GM12875 (cell line): ENCODE measurements around the gene MAP3K19.
"Not testable (repeated sequence)": the region's sequence is repeated elsewhere in the genome, so short reads cannot be mapped to it uniquely, and the experiment has no call there.

Experiments
- H3K4me3 ChIP-seq: one replicate; pipeline ENCODE4 v1.5.1; 2011; ENCODE audit warnings: low read depth, low read length, control low read depth
- TF ChIP-seq, protein P1 (sequence below): IDR thresholded peaks from 2 replicates; pipeline ENCODE4 v1.5.1; 2011; ENCODE audit warnings: low read depth, mild to moderate bottlenecking, control low read depth, inconsistent platforms, low read length, moderate library complexity, borderline replicate concordance; ENCODE audit not compliant: insufficient read depth

MAP3K19 gene

GRCh38 chr2:134988994-134989605 is 58.1 kb downstream of the MAP3K19 start:
- no peak overlapping the region for H3K4me3 ChIP-seq
- TF ChIP-seq, protein P1, sequence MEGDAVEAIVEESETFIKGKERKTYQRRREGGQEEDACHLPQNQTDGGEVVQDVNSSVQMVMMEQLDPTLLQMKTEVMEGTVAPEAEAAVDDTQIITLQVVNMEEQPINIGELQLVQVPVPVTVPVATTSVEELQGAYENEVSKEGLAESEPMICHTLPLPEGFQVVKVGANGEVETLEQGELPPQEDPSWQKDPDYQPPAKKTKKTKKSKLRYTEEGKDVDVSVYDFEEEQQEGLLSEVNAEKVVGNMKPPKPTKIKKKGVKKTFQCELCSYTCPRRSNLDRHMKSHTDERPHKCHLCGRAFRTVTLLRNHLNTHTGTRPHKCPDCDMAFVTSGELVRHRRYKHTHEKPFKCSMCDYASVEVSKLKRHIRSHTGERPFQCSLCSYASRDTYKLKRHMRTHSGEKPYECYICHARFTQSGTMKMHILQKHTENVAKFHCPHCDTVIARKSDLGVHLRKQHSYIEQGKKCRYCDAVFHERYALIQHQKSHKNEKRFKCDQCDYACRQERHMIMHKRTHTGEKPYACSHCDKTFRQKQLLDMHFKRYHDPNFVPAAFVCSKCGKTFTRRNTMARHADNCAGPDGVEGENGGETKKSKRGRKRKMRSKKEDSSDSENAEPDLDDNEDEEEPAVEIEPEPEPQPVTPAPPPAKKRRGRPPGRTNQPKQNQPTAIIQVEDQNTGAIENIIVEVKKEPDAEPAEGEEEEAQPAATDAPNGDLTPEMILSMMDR: no peak

GRCh38 chr2:134985061-134985460 is 62.2 kb downstream of the MAP3K19 start:
- H3K4me3 ChIP-seq: no peak overlapping the region
- TF ChIP-seq, protein P1: no peak

DNA sequence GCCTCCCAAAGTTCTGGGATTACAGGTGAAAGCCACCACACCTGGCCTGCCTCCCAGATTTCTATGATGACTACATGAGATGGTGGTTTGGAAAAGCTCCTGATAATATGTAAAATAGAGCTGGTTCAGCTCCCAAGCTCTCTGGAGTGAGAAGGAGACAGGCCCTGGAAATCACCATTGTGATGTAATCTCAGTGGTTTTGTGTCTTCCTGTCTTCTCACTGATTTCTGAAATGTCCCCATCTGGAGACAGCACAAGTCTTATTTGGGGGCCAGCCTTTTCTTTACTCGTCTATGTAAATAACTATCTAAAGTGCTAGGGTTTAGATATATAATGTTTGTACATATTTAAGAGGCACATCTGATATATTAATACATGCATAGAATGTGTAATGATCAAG is 64.6 kb downstream of the MAP3K19 start:
- TF ChIP-seq, protein P1: no peak
- H3K4me3 ChIP-seq: no peak overlapping the region

DNA sequence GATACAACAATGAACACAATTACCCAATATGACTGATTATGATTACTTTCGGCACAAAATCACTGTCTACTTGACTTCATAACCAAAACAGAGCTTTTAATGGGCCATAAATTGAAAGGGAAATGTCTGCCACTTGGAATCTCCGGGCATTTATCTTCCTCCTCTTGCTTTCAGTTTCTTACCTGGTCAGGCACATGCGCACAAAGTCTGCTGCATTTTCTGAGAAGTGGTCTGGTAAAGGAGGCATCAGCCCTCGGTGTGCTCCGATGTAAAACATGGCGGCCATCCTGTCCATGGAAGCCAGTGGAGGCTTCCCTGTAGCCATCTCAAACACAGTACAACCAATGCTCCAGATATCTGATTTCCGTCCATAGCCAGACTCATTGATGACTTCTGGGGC is 66.6 kb downstream of the MAP3K19 start:
- H3K4me3 ChIP-seq: no peak overlapping the region
- TF ChIP-seq, protein P1: no peak

GRCh38 chr2:134979221-134979620 is 68.0 kb downstream of the MAP3K19 start:
- H3K4me3 ChIP-seq: no peak overlapping the region
- TF ChIP-seq, protein P1: no peak

- not testable (repeated sequence) for H3K4me3 ChIP-seq
Measured at GRCh38 chr2:134977104-134977503, 70.1 kb downstream of the MAP3K19 start.

- TF ChIP-seq, protein P1: no peak
Measured at GRCh38 chr2:134976074-134976702, 71.1 kb downstream of the MAP3K19 start.

More at GRCh38 chr2:134976074-134976702, 71.1 kb downstream of the MAP3K19 start:
- H3K4me3 ChIP-seq: no peak overlapping the region
